Fibroblast of upper back skin (primary cell): Measurements from ENCODE around the gene SRSF8.
"Not testable (repeated sequence)": the region's sequence is repeated elsewhere in the genome, so short reads cannot be mapped to it uniquely, and the experiment has no call there.

Source experiments
- DNase-seq: peaks from one replicate; pipeline ENCODE4 v3.0.0-alpha.2; 2013

The SRSF8 gene

GRCh38 chr11:95066716-95067038 lies at the start of gene SRSF8:
TSS of gene SRSF8 (plus strand) at chr11:95066919. CDS start at chr11:95067227, 308 bp downstream.
- no peak for DNase-seq

GRCh38 chr11:95021468-95021867 lies 45.3 kb upstream of the SRSF8 start:
- DNase-seq: not testable (repeated sequence)

GRCh38 chr11:95024958-95025357 lies 41.8 kb upstream of the SRSF8 start, which contains the start of gene KDM4E:
TSS of gene KDM4E (plus strand) at chr11:95025258. CDS start at chr11:95025558, 300 bp downstream.
- no peak for DNase-seq

- not testable (repeated sequence) for DNase-seq
These were observed 41.1 kb upstream of the SRSF8 start for GRCh38 chr11:95025594-95025993.

- DNase-seq: no peak
These were observed 38.4 kb upstream of the SRSF8 start for GRCh38 chr11:95028357-95028756.

GRCh38 chr11:95033051-95033450 lies 33.7 kb upstream of the SRSF8 start:
- no peak for DNase-seq

GRCh38 chr11:95035316-95035715 lies 31.4 kb upstream of the SRSF8 start:
- DNase-seq: no peak

- DNase-seq: peak; percentile 9
These were observed 29.2 kb upstream of the SRSF8 start for GRCh38 chr11:95037356-95038035.

GRCh38 chr11:95042239-95042638 lies 24.5 kb upstream of the SRSF8 start:
- no peak for DNase-seq

GRCh38 chr11:95042906-95043305 lies 23.8 kb upstream of the SRSF8 start:
- no peak for DNase-seq

GRCh38 chr11:95044010-95044409 lies 22.7 kb upstream of the SRSF8 start:
- no peak for DNase-seq

GRCh38 chr11:95045812-95046211 lies 20.9 kb upstream of the SRSF8 start:
- DNase-seq: no peak

- DNase-seq: not testable (repeated sequence)
These were observed 17.6 kb upstream of the SRSF8 start, which contains the start of gene KDM4F for GRCh38 chr11:95049122-95049521. TSS of gene KDM4F (plus strand) at chr11:95049422.

GRCh38 chr11:95050595-95051202 lies 16.0 kb upstream of the SRSF8 start:
- DNase-seq: no peak

- DNase-seq: no peak
These were observed 12.4 kb upstream of the SRSF8 start for GRCh38 chr11:95054356-95054755.

GRCh38 chr11:95055283-95055897 lies 11.3 kb upstream of the SRSF8 start:
- DNase-seq: no peak

GRCh38 chr11:95057959-95058358 lies 8.8 kb upstream of the SRSF8 start:
- DNase-seq: no peak

- DNase-seq: peak; percentile 43
These were observed 8.1 kb upstream of the SRSF8 start for GRCh38 chr11:95058621-95059020.

GRCh38 chr11:95059046-95059445 lies 7.7 kb upstream of the SRSF8 start:
- DNase-seq: no peak

GRCh38 chr11:95065336-95065735 lies 1.4 kb upstream of the SRSF8 start:
- no peak for DNase-seq

- DNase-seq: peak; percentile 73
These were observed 521 bp downstream of the SRSF8 start for GRCh38 chr11:95067039-95067840.

- no peak for DNase-seq
These were observed 1.1 kb downstream of the SRSF8 start for GRCh38 chr11:95067841-95068219.

GRCh38 chr11:95068549-95068948 lies 1.8 kb downstream of the SRSF8 start:
- DNase-seq: peak; percentile 91
